Osteoblast (primary cell): ENCODE data around the gene CACFD1. TPM values are rescaled to one million over a fixed set of nuclear protein-coding genes. Genes with fewer than 3 reads are reported as not detected.

Experiments
- DNase-seq: peaks from one replicate; pipeline ENCODE4 v3.0.0; 2011; ENCODE audit warnings: low spot score, mixed read lengths; ENCODE audit not compliant: insufficient read length; ENCODE audit errors: missing footprints
- H2AFZ ChIP-seq: 2 replicates; pipeline ENCODE4 v1.6.0; 2011; ENCODE audit warnings: mild to moderate bottlenecking, low read length
- H3K27ac ChIP-seq: 2 replicates; pipeline ENCODE4 v1.5.1; 2011; ENCODE audit warnings: mild to moderate bottlenecking, low read depth, low read length, moderate library complexity
- H3K27me3 ChIP-seq: 2 replicates; pipeline ENCODE4 v1.6.0; 2012; ENCODE audit warnings: mild to moderate bottlenecking, control low read depth, inconsistent platforms, low read length, moderate library complexity; ENCODE audit not compliant: insufficient read depth
- H3K36me3 ChIP-seq: 2 replicates; pipeline ENCODE4 v1.5.1; 2011; ENCODE audit warnings: mild to moderate bottlenecking, low read length, control low read depth, moderate library complexity; ENCODE audit not compliant: insufficient read depth
- H3K4me1 ChIP-seq: 2 replicates; pipeline ENCODE4 v1.5.1; 2011; ENCODE audit warnings: mild to moderate bottlenecking, low read length, control low read depth, moderate library complexity; ENCODE audit not compliant: insufficient read depth
- H3K4me2 ChIP-seq: 2 replicates; pipeline ENCODE4 v1.6.0; 2011; ENCODE audit warnings: mild to moderate bottlenecking, low read length; ENCODE audit not compliant: insufficient read depth
- H3K4me3 ChIP-seq: fragments of 200-600 bp; sonication (generic); 3 replicates; pipeline ENCODE4 v1.5.1; 2012; ENCODE audit warnings: mild to moderate bottlenecking, low read length, inconsistent platforms; ENCODE audit not compliant: insufficient read depth
- H3K79me2 ChIP-seq: 2 replicates; pipeline ENCODE4 v1.6.0; 2012; ENCODE audit warnings: mild to moderate bottlenecking, low read length, control low read depth, inconsistent platforms; ENCODE audit not compliant: insufficient read depth
- H3K9me3 ChIP-seq: 2 replicates; pipeline ENCODE4 v1.5.1; 2011; ENCODE audit warnings: low read depth, low read length, control low read depth
- H4K20me1 ChIP-seq: 2 replicates; pipeline ENCODE4 v1.6.0; 2012; ENCODE audit warnings: mild to moderate bottlenecking, low read length, control low read depth; ENCODE audit not compliant: insufficient read depth
- CTCF ChIP-seq: IDR thresholded peaks from 2 replicates; pipeline ENCODE4 v1.5.1; 2011; ENCODE audit warnings: mild to moderate bottlenecking, low read depth, low read length, moderate library complexity; ENCODE audit errors: extremely low read depth
- total RNA-seq: library from RNA; depleted of rRNA; stranded (reverse); fragments of >200 nt; gene quantifications from 2 replicates; pipeline ENCODE4 v1.2.3, GENCODE V29; 2012

The CACFD1 gene
- total RNA-seq, 1 donor, result 9.0 TPM

GRCh38 chr9:133452562-133452961, 7.2 kb upstream of the CACFD1 start:
- Histone ChIP-seq H3K79me2 (no peaks in the 10 kb centered on the region), H3K27ac (no peak overlapping the region), H3K9me3 (no peaks in the 10 kb centered on the region), H3K4me1 (no peaks in the 10 kb centered on the region), H3K4me3 (no peak overlapping the region), H3K36me3 (no peaks in the 10 kb centered on the region), H3K4me2 (no peak overlapping the region), H3K27me3 (no peaks in the 10 kb centered on the region), H2AFZ (no peak overlapping the region), H4K20me1 (no peaks in the 10 kb centered on the region)
- no peak for DNase-seq
- TF ChIP-seq CTCF, result no peak

- no peak overlapping the region for H2AFZ ChIP-seq
Measured at GRCh38 chr9:133453651-133454050, 6.1 kb upstream of the CACFD1 start.

GRCh38 chr9:133454325-133454724, 5.5 kb upstream of the CACFD1 start:
- no peak for DNase-seq
- Histone ChIP-seq H3K27me3 (no peaks in the 10 kb centered on the region), H3K36me3 (no peaks in the 10 kb centered on the region), H2AFZ (no peak overlapping the region), H3K9me3 (no peaks in the 10 kb centered on the region), H3K4me2 (no peak overlapping the region), H4K20me1 (no peaks in the 10 kb centered on the region), H3K27ac (no peak overlapping the region), H3K79me2 (no peaks in the 10 kb centered on the region), H3K4me3 (no peak overlapping the region), H3K4me1 (peaks cover 3% of the 10 kb centered on the region)
- no peak for TF ChIP-seq CTCF

More at GRCh38 chr9:133453651-133454050, 6.1 kb upstream of the CACFD1 start:
- DNase-seq, result no peak
- H3K27me3 ChIP-seq, result no peaks in the 10 kb centered on the region
- H3K4me3 ChIP-seq, result no peak overlapping the region
- no peaks in the 10 kb centered on the region for H4K20me1 ChIP-seq
- TF ChIP-seq CTCF, result no peak
- no peak overlapping the region for H3K27ac ChIP-seq
- H3K4me2 ChIP-seq, result no peak overlapping the region
- H3K9me3 ChIP-seq, result no peaks in the 10 kb centered on the region
- H3K36me3 ChIP-seq, result no peaks in the 10 kb centered on the region
- H3K4me1 ChIP-seq, result no peaks in the 10 kb centered on the region
- H3K79me2 ChIP-seq, result no peaks in the 10 kb centered on the region

GRCh38 chr9:133454943-133455673, 4.7 kb upstream of the CACFD1 start:
- H2AFZ ChIP-seq, result no peak overlapping the region
- H3K79me2 ChIP-seq, result no peaks in the 10 kb centered on the region
- H3K9me3 ChIP-seq, result no peaks in the 10 kb centered on the region
- DNase-seq, result no peak
- peaks cover 4% of the 10 kb centered on the region for H3K4me1 ChIP-seq
- no peak for TF ChIP-seq CTCF
- H3K27ac ChIP-seq, result no peak overlapping the region
- no peaks in the 10 kb centered on the region for H4K20me1 ChIP-seq
- H3K36me3 ChIP-seq, result no peaks in the 10 kb centered on the region
- no peak overlapping the region for H3K4me2 ChIP-seq
- no peaks in the 10 kb centered on the region for H3K27me3 ChIP-seq
- no peak overlapping the region for H3K4me3 ChIP-seq
